Stimulated activated CD4-positive, alpha-beta T cell treated with anti-CD3 and anti-CD28 coated beads, Interleukin-4, amount 100 ng/mL, for 48 hours (primary cell): ENCODE data around the gene PRDX6.
"Not testable (repeated sequence)": the region's sequence is repeated elsewhere in the genome, so short reads cannot be mapped to it uniquely, and the experiment has no call there.

Source experiments
- DNase-seq, 2 donors: peaks; one replicate each; pipeline ENCODE4 v3.0.0-alpha.2; 2020; ENCODE audit warnings: low read depth in 2 of 2

The PRDX6 gene

GRCh38 chr1:173467426-173467825 is 9.7 kb upstream of the PRDX6 start:
- DNase-seq = no peak

- no peak for DNase-seq
These were observed 7.5 kb upstream of the PRDX6 start for GRCh38 chr1:173469656-173470055.

- DNase-seq = no peak
These were observed 6.5 kb upstream of the PRDX6 start for GRCh38 chr1:173470608-173471007.

- DNase-seq = no peak
These were observed 3.5 kb upstream of the PRDX6 start for GRCh38 chr1:173473599-173474011.

- no peak for DNase-seq
These were observed 2.9 kb upstream of the PRDX6 start for GRCh38 chr1:173474097-173474779.

GRCh38 chr1:173474780-173475421 is 2.2 kb upstream of the PRDX6 start:
- DNase-seq = not testable (repeated sequence)

- peak; percentile 8 to 16 for DNase-seq
These were observed 1.5 kb upstream of the PRDX6 start for GRCh38 chr1:173475564-173476196.

GRCh38 chr1:173476197-173476664 is 904 bp upstream of the PRDX6 start:
- no peak for DNase-seq

- peak; percentile 74 to 79 for DNase-seq
These were observed 360 bp upstream of the PRDX6 start for GRCh38 chr1:173476665-173477285.

GRCh38 chr1:173478094-173478674 is 1.0 kb downstream of the PRDX6 start:
- DNase-seq = no peak

- no peak for DNase-seq
These were observed 2.5 kb downstream of the PRDX6 start for GRCh38 chr1:173479649-173480048.

- no peak for DNase-seq
These were observed 4.1 kb downstream of the PRDX6 start for GRCh38 chr1:173481195-173481772.

GRCh38 chr1:173482683-173483082 is 5.5 kb downstream of the PRDX6 start:
- DNase-seq = no peak

GRCh38 chr1:173484276-173484675 is 7.1 kb downstream of the PRDX6 start:
- no peak for DNase-seq

GRCh38 chr1:173485401-173485800 is 8.3 kb downstream of the PRDX6 start:
- DNase-seq = no peak

- DNase-seq = no peak
These were observed 10.9 kb downstream of the PRDX6 start for GRCh38 chr1:173488001-173488400.

GRCh38 chr1:173489149-173489600 is 12.0 kb downstream of the PRDX6 start:
- no peak for DNase-seq

- no peak for DNase-seq
These were observed 12.8 kb downstream of the PRDX6 start for GRCh38 chr1:173489929-173490328.

- DNase-seq = no peak
These were observed 14.4 kb downstream of the PRDX6 start for GRCh38 chr1:173491508-173491907.

GRCh38 chr1:173493125-173493524 is 16.0 kb downstream of the PRDX6 start:
- DNase-seq = not testable (repeated sequence)

- no peak for DNase-seq
These were observed 18.6 kb downstream of the PRDX6 start for GRCh38 chr1:173495609-173496267.
